ENCODE data around the gene SPTB.
A peak's percentile ranks its signal among the peaks of the same experiment; 100 is the strongest.

Gene SPTB

GRCh38 chr14:64782196-64782595 lies 97.5 kb downstream of the SPTB start:
- DNase-seq, result no peak

GRCh38 chr14:64779472-64779871 lies 100.2 kb downstream of the SPTB start:
- DNase-seq, result no peak

GRCh38 chr14:64778104-64778754 lies 101.5 kb downstream of the SPTB start:
- DNase-seq, result no peak

- DNase-seq, result no peak
Measured at GRCh38 chr14:64777461-64777860, 102.2 kb downstream of the SPTB start.

GRCh38 chr14:64775081-64775777 lies 104.5 kb downstream of the SPTB start:
- no peak for DNase-seq

- DNase-seq, result no peak
Measured at GRCh38 chr14:64774272-64774671, 105.4 kb downstream of the SPTB start.

GRCh38 chr14:64773577-64773976 lies 106.1 kb downstream of the SPTB start:
- no peak for DNase-seq

- DNase-seq, result no peak
Measured at GRCh38 chr14:64773046-64773445, 106.7 kb downstream of the SPTB start.

- no peak for DNase-seq
Measured at GRCh38 chr14:64772397-64772950, 107.2 kb downstream of the SPTB start.

- DNase-seq, result no peak
Measured at GRCh38 chr14:64771161-64771560, 108.5 kb downstream of the SPTB start.

- no peak for DNase-seq
Measured at GRCh38 chr14:64770751-64771150, 109.0 kb downstream of the SPTB start.

- DNase-seq, result no peak
Measured at GRCh38 chr14:64769096-64770020, 110.3 kb downstream of the SPTB start.

- no peak for DNase-seq
Measured at GRCh38 chr14:64768401-64769095, 111.2 kb downstream of the SPTB start.

- DNase-seq, result no peak
Measured at GRCh38 chr14:64767215-64767964, 112.3 kb downstream of the SPTB start.

GRCh38 chr14:64766430-64767151 lies 113.1 kb downstream of the SPTB start:
- DNase-seq, result no peak

- no peak for DNase-seq
Measured at GRCh38 chr14:64765740-64766302, 113.9 kb downstream of the SPTB start.

- peak; percentile 87 for DNase-seq
Measured at GRCh38 chr14:64764641-64765520, 114.8 kb downstream of the SPTB start.

- DNase-seq, result no peak
Measured at GRCh38 chr14:64763801-64764621, 115.7 kb downstream of the SPTB start.

Data from activated effector memory CD4-positive, alpha-beta T cell treated with anti-CD3 and anti-CD28 coated beads, Interleukin-2, amount 50 U/mL, for 16 hours (primary cell).